ENCODE measurements around the gene NSG1.

Gene NSG1

DNA sequence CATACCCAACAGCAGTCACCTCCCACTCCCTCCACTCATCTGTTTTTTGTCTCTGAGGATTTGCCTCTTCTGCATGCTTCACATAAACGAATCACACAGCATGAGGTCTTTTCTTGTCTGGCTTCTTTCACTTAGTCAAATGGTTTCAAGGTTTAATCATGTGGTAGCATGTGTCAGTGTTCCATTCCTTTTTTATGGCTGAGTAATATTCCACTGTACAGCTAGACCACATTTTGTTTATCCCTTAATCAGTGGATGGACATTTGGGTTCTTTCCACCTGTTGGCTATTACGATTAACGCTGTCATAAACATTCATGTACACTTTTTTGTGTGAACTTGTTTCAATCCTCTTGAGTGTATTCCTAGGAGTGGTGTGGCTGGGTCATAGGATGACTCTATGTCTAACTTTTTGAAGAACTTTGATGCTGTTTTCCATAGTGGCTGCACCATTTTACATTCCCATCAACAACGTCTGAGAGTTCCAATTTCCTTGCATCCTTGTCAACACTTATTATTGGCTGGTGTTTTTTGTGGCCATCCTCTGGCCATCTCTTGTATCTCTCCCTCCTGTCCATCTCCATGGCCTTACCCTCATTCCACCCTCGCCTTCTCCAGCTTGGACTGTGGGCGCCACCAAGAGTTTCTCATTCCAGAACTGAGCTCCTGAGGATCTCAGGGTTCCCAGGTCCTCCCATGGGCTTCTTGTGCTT is 12.4 kb upstream of the NSG1 start:
- no peak for DNase-seq

DNA sequence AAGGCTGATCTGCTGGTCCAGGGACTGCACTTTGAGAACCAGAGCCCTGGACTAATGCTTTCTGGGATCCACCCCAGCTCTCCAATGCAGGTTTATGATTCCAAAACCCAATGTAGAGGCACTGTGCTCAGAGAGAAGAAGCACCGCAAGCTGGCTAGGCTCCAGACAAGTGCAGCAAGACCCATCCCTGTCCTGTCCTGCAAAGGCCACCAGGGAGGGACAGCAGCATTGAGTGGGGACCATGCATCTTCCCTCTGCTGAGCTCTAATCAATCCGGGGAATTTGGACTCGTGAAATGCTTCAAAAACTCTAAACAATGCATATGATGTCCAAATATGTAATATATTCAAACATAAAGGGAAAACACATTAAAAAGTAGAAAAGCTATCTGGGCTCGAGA is 10.8 kb upstream of the NSG1 start:
- no peak for DNase-seq

DNA sequence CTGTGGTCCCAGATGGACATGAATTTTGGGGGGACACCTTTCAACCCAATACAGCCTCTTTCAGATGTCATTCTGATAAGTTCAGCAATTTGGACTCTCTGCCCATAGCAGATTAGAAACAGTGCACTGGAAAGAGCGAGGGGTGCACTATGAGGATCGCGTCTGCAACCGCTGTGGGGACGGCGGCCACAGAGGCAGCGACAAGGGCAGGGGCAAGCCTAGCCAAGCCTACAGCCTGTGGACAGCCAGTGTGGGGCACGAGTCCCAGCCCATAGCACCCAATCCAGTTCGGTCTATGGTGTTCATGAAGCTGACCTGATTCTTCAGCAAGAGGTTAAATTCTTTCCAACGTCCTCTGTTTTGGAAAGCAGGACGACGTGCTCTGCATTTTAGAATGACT is 9.7 kb upstream of the NSG1 start:
- DNase-seq, result no peak

DNA sequence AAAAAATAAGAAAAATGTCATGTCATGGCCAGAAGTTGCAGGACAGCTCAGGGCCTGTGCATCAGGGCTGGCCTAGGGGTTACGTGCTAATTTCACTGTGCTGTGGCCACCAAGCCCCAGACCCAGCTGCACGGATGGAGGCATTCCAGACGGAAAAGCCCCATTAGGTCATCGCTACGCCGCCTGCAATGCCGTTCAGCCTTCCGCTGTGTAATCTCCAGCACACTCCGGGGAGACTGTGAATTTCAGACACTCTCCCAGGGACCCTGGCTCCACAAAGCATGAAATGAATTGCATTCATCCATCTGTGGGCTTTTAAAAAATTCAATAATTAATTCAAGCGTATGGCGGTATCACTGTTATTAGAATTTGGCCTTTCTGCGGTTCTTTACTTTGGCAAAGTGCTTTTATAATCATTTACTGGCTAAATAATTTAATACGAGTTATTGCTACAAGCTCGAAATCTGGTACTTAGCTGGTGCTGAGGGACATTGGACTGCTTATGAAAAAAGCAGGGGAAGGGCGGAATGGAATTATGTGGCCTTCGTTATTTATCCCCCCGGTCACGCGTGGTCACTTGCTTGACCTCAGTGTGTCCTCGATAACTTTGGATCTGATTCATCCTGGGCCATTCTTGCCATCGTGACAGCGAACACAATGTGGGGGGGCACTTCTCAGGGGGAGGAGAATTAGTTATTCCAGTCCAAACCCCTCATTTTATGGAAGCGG is 9.0 kb upstream of the NSG1 start:
- DNase-seq, result no peak

DNA sequence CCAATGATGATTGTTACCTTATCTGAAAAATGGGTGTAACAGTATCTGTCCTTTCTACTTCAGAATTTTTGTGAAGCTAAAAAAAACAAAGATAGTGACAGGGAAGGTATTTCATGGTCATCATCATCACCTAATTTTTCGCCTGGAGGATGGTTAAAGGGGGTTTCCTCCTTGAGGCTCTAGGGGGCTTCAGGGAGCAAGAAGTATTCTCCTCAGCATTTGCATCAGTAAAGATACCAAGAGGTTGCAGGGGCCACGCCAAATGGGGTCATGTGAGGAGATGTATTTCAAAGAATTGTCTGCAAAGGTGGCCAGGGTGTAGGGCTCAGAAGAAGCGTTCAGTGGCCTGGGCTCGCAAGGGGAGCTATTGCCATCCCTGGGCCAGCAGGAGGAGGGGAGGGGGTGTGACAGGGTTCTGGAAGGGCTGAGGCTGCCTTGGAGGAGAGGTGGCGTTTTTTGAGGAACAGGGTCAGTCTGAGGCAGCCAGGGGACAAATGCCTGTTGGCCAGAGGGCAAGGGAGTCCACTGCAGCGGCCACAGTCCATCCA is 7.3 kb upstream of the NSG1 start:
- no peak for DNase-seq

DNA sequence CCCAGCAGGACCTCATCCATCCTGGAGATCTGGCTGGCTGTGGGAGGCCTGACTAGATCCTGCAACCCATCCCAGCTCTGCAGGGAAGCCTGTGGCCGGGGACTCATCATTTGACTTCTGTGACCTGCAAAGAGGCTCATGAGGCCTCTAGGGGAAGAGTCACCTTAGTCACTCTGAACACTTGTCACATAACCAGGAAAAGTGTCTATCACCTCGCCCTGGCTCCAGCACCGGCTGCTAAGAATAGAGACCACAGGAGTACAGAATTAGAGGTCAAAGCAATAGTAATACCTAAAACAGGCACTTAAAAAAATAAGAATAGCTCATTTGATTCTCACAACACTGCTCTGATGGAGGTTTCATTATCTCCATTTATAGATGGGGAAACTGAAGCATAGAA is 3.8 kb upstream of the NSG1 start:
- no peak for DNase-seq

DNA sequence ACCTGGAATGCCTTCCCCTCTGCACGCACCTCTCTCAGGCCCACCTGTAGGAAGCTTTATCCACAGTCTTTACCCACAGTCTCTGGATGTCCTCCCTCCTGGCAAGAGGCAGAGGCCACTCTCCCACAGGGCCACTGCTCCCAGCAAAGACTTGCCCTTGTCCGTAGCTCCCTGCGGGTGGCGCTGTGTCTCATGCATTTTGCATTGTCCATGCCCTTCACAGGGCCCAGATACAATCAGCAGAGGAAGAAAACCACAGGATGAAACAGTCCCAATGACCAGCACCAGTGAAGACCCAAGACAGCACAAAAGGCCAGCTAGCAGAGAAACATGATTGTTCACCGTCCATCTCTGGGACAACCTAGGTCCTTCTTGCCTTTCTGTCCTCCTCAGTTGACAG is 2.1 kb upstream of the NSG1 start:
- DNase-seq, result no peak

DNA sequence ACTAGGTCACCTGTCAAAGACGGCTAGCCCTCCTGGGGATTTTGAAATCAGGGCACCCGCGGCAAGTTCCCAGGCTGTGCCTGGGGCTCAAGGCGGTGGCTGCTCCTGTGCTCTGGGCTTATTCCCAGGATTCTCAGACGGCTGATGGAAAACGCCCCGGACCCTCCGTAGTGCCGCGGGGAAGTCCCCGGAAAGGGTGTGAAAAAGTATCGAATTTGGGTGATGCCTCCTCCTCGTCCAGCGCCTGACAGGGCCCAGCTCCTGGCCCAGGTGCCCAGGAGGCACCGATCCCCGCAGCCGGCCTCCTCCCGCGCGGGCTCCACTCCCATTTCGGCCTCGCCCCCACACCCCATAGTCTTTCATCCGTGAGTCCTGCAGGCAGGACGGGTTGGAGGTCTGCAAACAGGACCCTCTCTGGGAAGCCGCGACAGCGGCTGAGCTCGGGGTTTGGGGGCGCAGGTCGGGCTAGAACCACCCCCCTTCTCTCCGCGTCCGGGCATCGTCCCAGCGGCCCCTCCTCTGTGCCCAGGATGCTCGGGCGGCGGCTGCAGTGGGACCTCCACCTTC is 1.1 kb upstream of the NSG1 start:
- DNase-seq, result no peak

DNA sequence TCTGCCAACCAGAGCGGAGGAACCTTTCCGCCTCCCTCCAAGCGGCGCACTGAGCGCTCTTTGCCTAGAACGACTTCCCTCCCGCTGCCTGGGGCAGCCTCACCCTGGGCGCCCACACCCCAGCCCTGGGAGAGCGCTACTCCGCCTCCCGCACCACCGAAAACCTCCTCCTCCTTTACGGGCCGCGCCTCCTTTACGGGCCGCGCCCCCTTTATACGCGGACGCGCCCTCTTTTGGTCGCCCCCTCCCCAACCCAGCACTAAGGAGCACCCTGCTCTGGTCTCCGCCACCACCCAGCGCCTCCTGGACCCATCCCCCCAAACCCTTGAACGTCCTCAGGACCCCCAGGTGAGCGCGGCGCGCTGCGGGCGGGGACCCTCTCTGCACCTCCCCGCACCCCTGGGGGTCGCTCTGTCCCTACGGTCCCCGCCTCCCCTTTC is 586 bp upstream of the NSG1 start:
- DNase-seq, result no peak

DNA sequence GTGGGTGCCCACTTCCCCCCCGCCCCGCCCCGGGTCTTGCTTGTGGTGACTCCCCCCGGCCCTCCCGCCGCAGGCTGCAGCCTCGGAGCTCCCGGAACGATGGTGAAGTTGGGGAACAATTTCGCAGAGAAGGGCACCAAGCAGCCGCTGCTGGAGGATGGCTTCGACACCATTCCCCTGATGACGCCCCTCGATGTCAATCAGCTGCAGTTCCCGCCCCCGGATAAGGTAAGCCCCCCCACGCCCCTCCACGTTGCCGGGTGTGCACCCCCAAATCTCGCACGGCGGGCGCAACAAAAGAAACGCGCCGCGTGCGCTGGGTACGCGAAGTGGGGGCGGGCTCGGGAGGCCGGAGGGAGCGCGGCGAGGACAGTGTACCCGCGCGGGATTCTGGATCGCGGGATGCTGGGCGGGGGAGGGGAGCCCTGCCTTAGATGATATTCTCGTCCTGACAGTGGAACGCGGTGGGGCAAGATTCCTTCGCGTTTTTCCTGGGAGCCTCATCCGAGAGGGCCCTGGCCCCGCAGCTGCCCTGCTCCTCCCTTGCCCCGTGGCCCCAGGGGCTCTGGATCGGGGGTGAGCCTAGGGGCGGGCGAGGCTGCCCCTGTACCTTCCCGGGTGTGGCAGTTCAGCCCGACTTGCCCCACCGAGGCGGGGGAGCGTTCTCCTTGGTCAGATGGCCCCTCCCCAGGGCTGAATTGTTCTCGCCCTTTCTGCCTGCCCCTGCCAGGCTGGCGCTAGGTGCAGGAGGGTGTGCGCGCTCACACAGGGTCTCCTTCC is 819 bp downstream of the NSG1 start:
- DNase-seq, result no peak

DNA sequence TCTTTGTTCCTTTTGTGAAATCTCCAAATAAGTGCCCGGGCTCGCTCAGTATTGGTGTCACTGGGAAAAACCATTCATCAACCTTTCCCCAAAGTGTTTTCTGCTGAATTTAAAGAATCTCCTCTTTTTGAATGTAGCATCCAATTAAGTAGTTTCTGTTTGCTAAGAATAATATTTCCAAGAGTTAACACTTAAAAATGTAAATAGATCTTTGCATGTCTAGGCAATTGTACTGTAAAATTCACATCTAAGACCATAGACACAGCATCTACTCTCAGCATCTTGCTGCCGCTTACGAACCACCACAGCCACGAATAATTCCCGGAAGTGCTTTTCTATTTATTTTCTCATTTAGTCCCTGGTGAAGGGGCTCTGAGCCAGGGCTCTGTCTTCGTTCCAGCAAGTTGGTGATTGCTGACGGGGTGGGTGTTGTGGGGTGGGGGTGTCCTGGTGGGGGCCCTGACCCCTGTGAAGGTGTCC is 1.4 kb downstream of the NSG1 start:
- DNase-seq, result no peak

DNA sequence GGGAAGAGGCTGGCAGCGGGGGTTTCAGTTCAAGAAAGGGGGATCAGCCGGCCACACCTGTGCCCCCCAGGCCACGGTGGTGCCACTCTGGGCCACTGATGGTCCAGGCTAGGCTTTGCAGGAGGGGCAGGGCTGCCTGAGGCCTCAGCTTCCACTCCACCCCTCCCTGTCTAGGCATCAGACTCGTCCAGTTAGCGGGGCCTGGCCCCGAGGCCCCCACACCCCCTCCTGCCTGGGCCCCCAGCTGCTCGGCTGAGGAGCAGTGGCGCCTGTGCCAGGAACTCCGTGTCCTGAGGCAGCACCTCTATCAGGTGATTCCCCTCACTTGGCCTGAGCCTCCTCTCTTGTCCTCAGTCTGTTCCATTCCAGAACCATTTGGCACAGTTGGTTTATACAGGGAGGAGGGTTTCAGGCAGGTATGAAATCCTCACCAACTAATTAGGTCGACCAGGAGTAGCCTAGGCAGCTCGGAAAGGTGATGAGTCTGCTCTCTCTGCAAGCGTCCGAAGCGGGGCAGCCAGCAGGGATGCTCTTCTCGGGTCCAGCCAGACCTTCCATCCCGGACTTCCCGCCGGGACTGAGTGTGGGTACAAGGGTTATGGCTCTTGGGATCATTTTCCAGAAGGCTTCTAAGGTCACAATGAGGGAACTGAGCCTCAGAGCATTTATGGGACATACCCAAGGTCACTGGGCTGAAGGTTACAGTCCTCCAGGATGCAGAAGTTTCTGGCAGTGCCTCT is 2.1 kb downstream of the NSG1 start:
- no peak for DNase-seq

DNA sequence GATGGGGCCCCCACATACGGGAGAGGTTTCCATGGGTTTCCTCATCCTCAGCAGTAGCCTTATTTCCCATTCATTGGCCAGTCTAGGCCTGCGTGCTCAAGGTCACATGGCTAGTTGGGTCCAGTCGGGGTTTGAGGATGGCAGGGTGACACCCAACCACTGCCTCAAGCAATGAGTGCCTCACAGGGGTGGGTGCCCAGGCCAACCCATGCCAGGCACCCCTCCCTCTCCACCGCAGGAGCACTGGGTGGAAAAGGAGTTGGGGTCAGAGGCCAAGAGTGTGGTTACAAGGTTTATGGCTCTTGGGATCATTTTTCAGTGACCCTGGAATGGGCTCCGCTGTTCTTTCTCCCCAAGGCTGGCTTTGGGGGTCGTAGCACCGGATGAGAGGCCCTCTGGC is 3.1 kb downstream of the NSG1 start:
- DNase-seq, result no peak

DNA sequence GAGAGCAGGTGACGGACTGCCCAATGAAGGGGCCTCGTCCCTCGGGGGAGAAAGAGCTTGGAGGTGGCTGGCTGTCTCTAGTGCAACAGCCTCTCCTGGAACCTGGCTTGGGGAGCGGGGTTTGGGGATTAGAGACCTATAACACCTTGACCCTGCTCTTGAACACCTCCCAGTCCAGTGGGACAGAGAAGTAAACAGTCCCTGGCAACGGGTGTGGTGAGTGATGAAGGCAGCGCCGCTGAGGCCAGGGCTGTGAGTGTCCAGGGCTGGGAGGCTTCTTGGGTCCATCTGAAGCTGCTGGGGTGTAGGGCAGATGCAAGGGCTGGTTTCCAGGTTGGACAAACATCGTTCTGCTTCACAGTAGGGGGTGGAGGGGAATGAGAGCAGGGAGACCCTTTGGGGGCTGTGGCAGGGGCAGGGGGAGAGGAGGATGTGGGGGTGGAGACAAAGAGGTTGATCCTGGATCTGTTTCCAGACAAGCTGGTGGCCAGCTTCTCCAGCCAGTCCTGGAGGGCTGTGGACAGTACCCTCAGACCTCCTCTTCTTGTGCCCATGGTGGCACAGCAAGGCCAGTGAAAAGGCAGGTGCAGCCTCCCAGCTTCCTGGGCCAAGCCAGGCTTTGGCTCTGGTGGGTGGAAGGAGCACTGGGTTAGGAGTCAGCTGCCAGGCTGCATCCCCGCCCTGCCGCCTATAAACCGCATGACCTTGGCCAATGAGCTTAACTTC is 3.8 kb downstream of the NSG1 start:
- DNase-seq, result no peak

DNA sequence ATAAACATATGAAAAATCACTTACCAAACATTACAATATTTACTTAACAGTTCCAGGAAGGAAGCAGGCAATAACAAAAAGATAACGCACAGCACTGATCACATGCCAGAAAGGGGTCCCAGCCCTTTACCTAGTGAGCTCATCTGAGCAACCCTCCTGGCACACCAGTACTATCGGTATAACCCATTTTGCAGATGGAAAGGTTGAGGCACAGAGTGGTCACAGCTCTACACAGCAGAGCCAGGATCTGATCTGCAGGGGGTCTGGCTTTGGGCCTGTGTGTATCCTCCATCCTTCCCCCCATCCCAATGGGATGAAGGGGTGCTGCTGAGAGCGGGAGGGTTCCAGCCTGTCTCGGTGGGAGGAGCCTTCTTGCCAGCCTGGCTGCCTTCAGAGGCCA is 5.0 kb downstream of the NSG1 start:
- DNase-seq, result no peak

DNA sequence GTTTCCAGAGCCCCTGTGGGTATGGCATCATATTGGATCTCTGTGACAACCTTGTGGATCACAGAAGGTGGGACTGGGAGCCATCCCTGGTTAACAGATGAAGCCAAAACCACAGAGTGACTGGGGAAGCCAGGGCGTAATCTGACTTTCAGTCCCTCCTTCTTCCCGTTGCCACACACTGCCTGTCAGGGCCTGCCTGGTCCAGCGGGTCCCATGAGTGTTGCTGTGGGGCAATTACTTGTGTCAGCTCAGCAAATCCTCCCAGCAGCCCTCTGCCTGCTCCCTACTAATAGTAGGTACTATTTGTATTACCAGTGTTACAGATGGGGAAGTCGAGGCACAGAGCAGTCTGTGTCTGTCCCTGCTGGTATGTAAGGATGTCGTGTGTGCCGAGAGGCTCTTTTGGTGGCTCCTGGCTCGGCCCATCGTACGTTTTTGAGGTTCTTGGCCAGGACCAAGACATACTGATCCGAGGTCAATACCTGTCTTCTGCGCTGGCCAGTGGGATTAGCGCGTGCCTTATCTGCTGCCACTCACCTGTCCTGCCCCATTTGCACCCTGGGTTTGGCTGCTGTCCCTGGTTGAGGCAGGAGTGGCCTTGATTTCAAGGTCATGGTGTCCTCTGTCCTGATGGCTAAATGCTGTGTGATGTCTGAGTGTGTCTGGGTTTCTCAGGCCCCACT is 5.7 kb downstream of the NSG1 start:
- no peak for DNase-seq

DNA sequence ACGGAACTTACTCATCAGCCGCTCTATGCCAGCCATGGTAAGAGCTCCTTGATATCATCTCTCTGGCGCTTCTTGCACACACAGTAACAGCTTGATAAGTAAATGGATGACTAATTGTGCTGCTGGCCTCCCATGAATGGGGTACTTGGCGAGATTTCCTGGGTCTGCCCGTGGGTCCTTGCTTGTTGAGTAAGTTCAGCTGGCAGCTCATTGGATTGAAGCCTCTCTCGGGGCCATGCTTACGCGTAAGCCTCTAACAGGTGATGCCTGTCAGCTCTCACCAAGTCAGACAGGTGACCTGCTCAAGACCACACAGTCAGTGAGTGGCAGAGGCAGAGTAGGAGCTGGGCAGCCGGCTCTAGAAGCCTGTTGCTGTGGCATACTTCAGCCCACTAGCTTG is 7.7 kb downstream of the NSG1 start:
- DNase-seq, result no peak

DNA sequence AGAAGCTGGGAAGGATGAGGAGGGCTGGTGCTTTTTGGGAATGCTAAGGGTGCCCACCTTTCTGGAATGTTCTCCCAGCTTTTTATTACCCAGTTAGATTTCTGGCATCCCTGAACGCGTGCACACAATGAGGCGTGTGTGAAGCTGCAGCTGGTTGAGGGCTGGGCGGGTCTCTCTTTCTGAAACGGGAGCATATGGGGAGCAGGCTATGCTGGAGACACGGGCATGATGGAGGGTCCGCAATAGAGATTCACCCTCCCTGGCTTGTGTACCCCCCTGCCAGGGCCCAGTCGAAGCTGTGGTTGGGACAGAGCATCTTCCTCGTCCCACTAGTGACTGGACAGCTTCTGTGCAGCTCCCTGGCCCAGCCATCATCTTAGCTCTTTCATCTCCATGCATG is 8.5 kb downstream of the NSG1 start:
- DNase-seq, result no peak

DNA sequence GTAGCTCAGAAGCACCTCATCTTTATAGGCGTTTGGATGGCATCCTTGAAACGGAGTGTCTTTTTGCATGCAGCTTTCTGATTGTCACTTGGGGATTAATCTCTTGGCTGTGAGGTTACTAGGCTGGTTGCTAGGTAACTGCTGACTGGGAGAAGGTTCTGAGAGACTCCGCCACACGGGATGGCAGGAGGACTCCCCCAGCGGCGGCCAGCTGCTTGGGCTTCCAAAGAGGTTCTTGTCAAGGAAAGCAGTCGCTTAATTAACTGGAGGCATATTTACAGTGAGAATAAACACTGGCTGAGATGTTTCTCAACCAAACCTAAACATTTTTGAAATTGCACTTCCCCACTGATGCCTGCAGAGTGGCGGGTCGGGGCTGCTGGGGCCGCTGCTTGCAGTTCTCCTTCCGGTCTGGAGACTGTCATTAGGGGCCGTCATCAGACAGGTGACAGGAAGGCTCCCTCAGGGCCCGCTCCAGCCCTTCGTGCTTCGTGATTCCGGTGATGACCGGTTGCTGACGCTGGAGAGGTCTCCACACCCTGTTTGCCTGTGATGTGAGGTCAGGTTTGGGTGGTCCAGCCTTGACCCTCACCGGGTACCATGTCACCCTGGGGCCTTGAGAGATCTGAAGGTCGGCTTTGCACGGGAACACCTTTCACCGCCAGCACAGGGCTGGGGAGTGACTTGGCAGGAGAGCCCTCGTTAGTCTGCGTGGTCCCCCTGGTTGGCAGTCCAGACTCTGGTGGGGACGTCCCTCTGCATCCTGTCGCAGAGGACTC is 9.1 kb downstream of the NSG1 start:
- no peak for DNase-seq

Data from activated T-cell treated with anti-CD3 and anti-CD28 coated beads, Interleukin-2, amount 50 U/mL, for 1 hour (primary cell).